Stimulated activated CD4-positive, alpha-beta T cell treated with anti-CD3 and anti-CD28 coated beads, Interleukin-15, amount 100 ng/mL, for 24 hours (primary cell): ENCODE data around the gene RHBDF2.
A peak's percentile ranks its signal among the peaks of the same experiment; 100 is the strongest.

ENCODE experiments used
- DNase-seq: peaks from one replicate; pipeline ENCODE4 v3.0.0-alpha.2; 2020

RHBDF2 gene

GRCh38 chr17:76499267-76499667 is 2.0 kb downstream of the RHBDF2 start:
- no peak for DNase-seq

GRCh38 chr17:76498876-76499251 is 2.4 kb downstream of the RHBDF2 start:
- no peak for DNase-seq

GRCh38 chr17:76497979-76498875 is 3.0 kb downstream of the RHBDF2 start:
- no peak for DNase-seq

- no peak for DNase-seq
Observed at GRCh38 chr17:76497699-76497978, 3.6 kb downstream of the RHBDF2 start.

GRCh38 chr17:76496464-76496863 is 4.8 kb downstream of the RHBDF2 start:
- DNase-seq, result no peak

- no peak for DNase-seq
Observed at GRCh38 chr17:76495663-76496400, 5.4 kb downstream of the RHBDF2 start.

- peak; percentile 25 for DNase-seq
Observed at GRCh38 chr17:76493505-76494167, 7.6 kb downstream of the RHBDF2 start.

- peak; percentile 62 for DNase-seq
Observed at GRCh38 chr17:76492989-76493501, 8.2 kb downstream of the RHBDF2 start.

- peak; percentile 20 for DNase-seq
Observed at GRCh38 chr17:76492123-76492988, 8.9 kb downstream of the RHBDF2 start.

GRCh38 chr17:76491271-76492122 is 9.7 kb downstream of the RHBDF2 start:
- no peak for DNase-seq

GRCh38 chr17:76490112-76490710 is 11.0 kb downstream of the RHBDF2 start:
- no peak for DNase-seq

GRCh38 chr17:76487451-76488192 is 13.6 kb downstream of the RHBDF2 start:
- DNase-seq, result no peak

- no peak for DNase-seq
Observed at GRCh38 chr17:76485569-76485968, 15.7 kb downstream of the RHBDF2 start.

GRCh38 chr17:76484228-76484725 is 16.9 kb downstream of the RHBDF2 start:
- no peak for DNase-seq

GRCh38 chr17:76481071-76481655 is 20.1 kb downstream of the RHBDF2 start:
- DNase-seq, result no peak

- no peak for DNase-seq
Observed at GRCh38 chr17:76480632-76481031, 20.6 kb downstream of the RHBDF2 start.

GRCh38 chr17:76479515-76480060 is 21.6 kb downstream of the RHBDF2 start:
- no peak for DNase-seq

GRCh38 chr17:76478730-76479514 is 22.3 kb downstream of the RHBDF2 start:
- DNase-seq, result no peak

GRCh38 chr17:76478097-76478496 is 23.1 kb downstream of the RHBDF2 start:
- no peak for DNase-seq
